Neutrophil (primary cell): Measurements from ENCODE around the gene DGCR8.

ENCODE experiments used
- H3K27ac ChIP-seq: fragments of 200-600 bp; sonication (generic); 2 replicates; pipeline ENCODE4 v1.5.1; 2016; ENCODE audit warnings: mild to moderate bottlenecking, moderate library complexity
- H3K27me3 ChIP-seq: fragments of 200-600 bp; sonication (generic); 2 replicates; pipeline ENCODE4 v1.6.0; 2016; ENCODE audit warnings: mild to moderate bottlenecking
- H3K36me3 ChIP-seq: fragments of 200-600 bp; sonication (generic); 2 replicates; pipeline ENCODE4 v1.5.1; 2017
- H3K4me1 ChIP-seq, 2 experiments: fragments of 200-600 bp in 1 of 2; sonication (generic) in 1 of 2; 1 replicate in 1 of 2; 2 replicates in 1 of 2; pipeline versions ENCODE4 v1.5.1 to v1.6.1; 2013 to 2016; ENCODE audit warnings: low read depth in 1 of 2, low read length in 1 of 2, mild to moderate bottlenecking in 1 of 2, moderate library complexity in 1 of 2; ENCODE audit not compliant: control insufficient read depth in 1 of 2, insufficient read depth in 1 of 2
- H3K4me3 ChIP-seq, 2 experiments: fragments of 200-600 bp in 1 of 2; sonication (generic) in 1 of 2; 1 replicate in 1 of 2; 2 replicates in 1 of 2; pipeline ENCODE4 v1.5.1; 2013 to 2016; ENCODE audit warnings: low read depth in 1 of 2, low read length in 1 of 2, mild to moderate bottlenecking in 1 of 2, moderate library complexity in 1 of 2
- H3K9me3 ChIP-seq: fragments of 200-600 bp; sonication (generic); 2 replicates; pipeline ENCODE4 v1.5.1; 2016
- CTCF ChIP-seq: fragments of 200-600 bp; sonication (generic); IDR thresholded peaks from 2 replicates; pipeline ENCODE4 v1.5.1; 2016; ENCODE audit warnings: antibody characterized with exemption

Gene DGCR8

DNA sequence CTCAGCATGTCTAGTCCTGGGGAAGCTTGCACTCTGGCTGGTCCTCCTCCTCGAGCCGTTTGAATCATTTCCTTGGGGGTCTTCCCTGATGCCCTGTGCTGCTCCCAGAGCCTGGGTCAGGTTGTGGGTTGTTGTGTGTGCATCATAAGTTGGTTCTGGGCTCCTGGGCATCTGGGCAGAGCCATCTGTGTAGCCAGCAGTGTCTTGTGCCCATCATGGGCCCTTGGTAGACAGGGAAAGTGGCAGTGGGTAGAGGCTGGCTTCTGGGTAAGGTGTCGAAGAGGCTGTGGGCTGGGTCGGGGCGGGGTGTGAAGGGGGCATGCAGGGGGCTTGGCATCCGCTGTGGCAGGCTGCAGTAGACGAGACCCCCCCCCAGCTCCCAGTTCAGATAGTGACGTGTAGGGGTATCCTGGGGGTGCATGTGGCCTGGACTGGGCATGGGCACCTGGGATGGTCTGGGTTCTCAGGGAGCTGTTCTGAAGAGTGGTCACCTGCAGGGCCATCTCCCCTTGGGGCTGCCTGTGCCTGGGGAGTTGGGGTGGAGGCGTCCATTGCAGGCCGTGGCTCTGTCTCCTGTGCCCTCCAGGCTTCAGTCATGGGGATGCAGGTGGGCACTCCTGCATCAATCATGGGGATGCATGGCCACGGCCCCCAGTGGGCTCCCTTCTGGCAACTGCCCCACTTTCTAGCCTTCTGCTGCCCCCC is 44.2 kb downstream of the DGCR8 start:
- Histone ChIP-seq H3K36me3 (peaks cover 70% of the 10 kb centered on the region), H3K9me3 (no peaks in the 10 kb centered on the region), H3K4me3 (no peak overlapping the region), H3K27me3 (peaks cover 2% of the 10 kb centered on the region), H3K4me1 (no peaks in the 10 kb centered on the region), H3K27ac (no peak overlapping the region)
- TF ChIP-seq CTCF, result no peak

GRCh38 chr22:20125201-20126174 is 45.4 kb downstream of the DGCR8 start:
- peaks cover 60% of the 10 kb centered on the region for H3K36me3 ChIP-seq
- TF ChIP-seq CTCF, result no peak

GRCh38 chr22:20126284-20127029 is 46.4 kb downstream of the DGCR8 start:
- Histone ChIP-seq H3K27ac (no peak overlapping the region), H3K9me3 (no peaks in the 10 kb centered on the region), H3K27me3 (peaks cover 21% of the 10 kb centered on the region), H3K4me3 (no peak overlapping the region), H3K36me3 (peaks cover 55% of the 10 kb centered on the region), H3K4me1 (peaks cover 0 to 10% of the 10 kb centered on the region in 2 experiments)
- TF ChIP-seq CTCF, result no peak

More at GRCh38 chr22:20125201-20126174, 45.4 kb downstream of the DGCR8 start:
- Histone ChIP-seq H3K4me1 (peaks cover 0 to 1% of the 10 kb centered on the region in 2 experiments), H3K9me3 (no peaks in the 10 kb centered on the region), H3K27me3 (peaks cover 12% of the 10 kb centered on the region), H3K27ac (no peak overlapping the region), H3K4me3 (no peak overlapping the region)

- Histone ChIP-seq H3K4me1 (peaks cover 4 to 14% of the 10 kb centered on the region in 2 experiments), H3K27me3 (peaks cover 29% of the 10 kb centered on the region), H3K36me3 (peaks cover 50% of the 10 kb centered on the region), H3K27ac (no peak overlapping the region), H3K9me3 (no peaks in the 10 kb centered on the region), H3K4me3 (no peak overlapping the region)
- TF ChIP-seq CTCF, result no peak
These were observed 47.4 kb downstream of the DGCR8 start for GRCh38 chr22:20127318-20127868.
